CD14-positive monocyte (primary cell): ENCODE measurements around the gene SEC24B. TPM values are rescaled to one million over a fixed set of nuclear protein-coding genes. Genes with fewer than 3 reads are reported as not detected.

Experiments
- DNase-seq, 3 donors: peaks; one replicate each; pipeline ENCODE4 v3.0.0-alpha.2; 2011 to 2022
- H2AFZ ChIP-seq: 2 replicates; pipeline ENCODE4 v1.6.0; 2012; ENCODE audit warnings: mild to moderate bottlenecking, low read depth, low read length, inconsistent platforms; ENCODE audit not compliant: insufficient read depth, poor library complexity, severe bottlenecking
- H3K27ac ChIP-seq, 2 donors: 1 replicate in 1 of 2; 2 replicates in 1 of 2; pipeline ENCODE4 v1.5.1; 2012 to 2013; ENCODE audit warnings: low read length in 2 of 2, control low read depth in 1 of 2, inconsistent platforms in 1 of 2, low read depth in 1 of 2, mild to moderate bottlenecking in 1 of 2
- H3K27me3 ChIP-seq, 2 donors: one replicate each; pipeline versions ENCODE4 v1.6.0 to v1.6.1; 2011 to 2013; ENCODE audit warnings: low read length in 2 of 2; ENCODE audit not compliant: control insufficient read depth in 2 of 2, insufficient read depth in 2 of 2
- H3K36me3 ChIP-seq, 2 donors: replicated peaks in 1 of 2; 1 replicate in 1 of 2; 2 replicates in 1 of 2; pipeline versions ENCODE4 v1.5.1 to v1.6.1; 2012 to 2013; ENCODE audit warnings: low read length in 2 of 2, control low read depth in 1 of 2, inconsistent platforms in 1 of 2, mild to moderate bottlenecking in 1 of 2; ENCODE audit not compliant: insufficient read depth in 2 of 2, control insufficient read depth in 1 of 2
- H3K4me1 ChIP-seq, 2 donors: 1 replicate in 1 of 2; 2 replicates in 1 of 2; pipeline versions ENCODE4 v1.5.1 to v1.6.1; 2012 to 2013; ENCODE audit warnings: low read length in 2 of 2, control low read depth in 1 of 2, inconsistent platforms in 1 of 2, mild to moderate bottlenecking in 1 of 2, moderate library complexity in 1 of 2; ENCODE audit not compliant: insufficient read depth in 2 of 2, control insufficient read depth in 1 of 2
- H3K4me2 ChIP-seq: replicated peaks from 2 replicates; pipeline ENCODE3; 2012; ENCODE audit warnings: low read length, moderate library complexity, mild to moderate bottlenecking; ENCODE audit not compliant: poor library complexity, severe bottlenecking; ENCODE audit errors: extremely low read depth
- H3K4me3 ChIP-seq, 3 experiments: fragments of 200-600 bp in 1 of 3; sonication (generic) in 1 of 3; replicated peaks in 1 of 3; 1 replicate in 2 of 3; 2 replicates in 1 of 3; pipeline ENCODE4 v1.5.1; 2011 to 2013; ENCODE audit warnings: low read length in 3 of 3, mild to moderate bottlenecking in 3 of 3, control low read depth in 2 of 3, low read depth in 2 of 3, inconsistent platforms in 1 of 3, moderate library complexity in 1 of 3
- H3K79me2 ChIP-seq: 2 replicates; pipeline ENCODE4 v1.6.0; 2012; ENCODE audit warnings: mild to moderate bottlenecking, control low read depth, inconsistent platforms, low read length, moderate library complexity; ENCODE audit not compliant: insufficient read depth
- H3K9ac ChIP-seq: 2 replicates; pipeline ENCODE4 v1.6.0; 2017; ENCODE audit warnings: low read length, mild to moderate bottlenecking; ENCODE audit not compliant: insufficient read depth, poor library complexity, severe bottlenecking
- H3K9me3 ChIP-seq, 2 donors: replicated peaks in 1 of 2; 1 replicate in 1 of 2; 2 replicates in 1 of 2; pipeline versions ENCODE4 v1.5.1 to v1.6.1; 2012 to 2013; ENCODE audit warnings: low read length in 2 of 2, control low read depth in 1 of 2; ENCODE audit not compliant: control insufficient read depth in 1 of 2, insufficient read depth in 1 of 2
- H4K20me1 ChIP-seq: 2 replicates; pipeline ENCODE4 v1.6.0; 2012; ENCODE audit warnings: mild to moderate bottlenecking, low read length, control low read depth, moderate library complexity; ENCODE audit not compliant: insufficient read depth
- H3K27ac Mint-ChIP-seq, 7 donors: one replicate each; pipeline ENCODE4 v1.8.0; 2020; ENCODE audit warnings: mild to moderate bottlenecking in 7 of 7, mixed read lengths in 7 of 7, moderate library complexity in 6 of 7, inconsistent platforms in 2 of 7
- H3K27me3 Mint-ChIP-seq, 3 donors: one replicate each; pipeline ENCODE4 v1.8.0; 2021 to 2022; ENCODE audit warnings: low read depth in 3 of 3, mild to moderate bottlenecking in 3 of 3, mixed read lengths in 3 of 3, moderate library complexity in 3 of 3, inconsistent platforms in 1 of 3
- H3K36me3 Mint-ChIP-seq, 2 donors: one replicate each; pipeline ENCODE4 v1.8.0; 2020; ENCODE audit warnings: mixed read lengths in 2 of 2, inconsistent platforms in 1 of 2, mild to moderate bottlenecking in 1 of 2
- H3K4me1 Mint-ChIP-seq: one replicate; pipeline ENCODE4 v1.8.0; 2020; ENCODE audit warnings: mild to moderate bottlenecking, mixed read lengths
- H3K4me3 Mint-ChIP-seq, 2 donors: one replicate each; pipeline ENCODE4 v1.8.0; 2020; ENCODE audit warnings: mild to moderate bottlenecking in 2 of 2, mixed read lengths in 2 of 2, moderate library complexity in 1 of 2
- H3K9me3 Mint-ChIP-seq, 7 donors: one replicate each; pipeline ENCODE4 v1.8.0; 2020 to 2022; ENCODE audit warnings: mixed read lengths in 7 of 7, mild to moderate bottlenecking in 6 of 7, moderate library complexity in 6 of 7, inconsistent platforms in 2 of 7
- CTCF ChIP-seq: fragments of 200-600 bp; IDR thresholded peaks from one replicate; pipeline ENCODE4 v1.8.0; 2022; ENCODE audit warnings: antibody characterized with exemption, mild to moderate bottlenecking
- WGBS: methylation state at CpG from one replicate; pipeline ENCODE4 v1.1.5; 2013; ENCODE audit warnings: missing lambda C conversion rate; ENCODE audit not compliant: insufficient coverage; 5-methylcytosine and 5-hydroxymethylcytosine counted together
- intact Hi-C, 2 donors: fragments of 100-400 bp; cut with micrococcal nuclease; formaldehyde crosslinking; loops; one replicate each; pipeline versions ENCODE4 v1.15.0 to v1.15.1; 2023
- polyA plus RNA-seq, 3 donors: library from polyadenylated mRNA; depleted of rRNA in 1 of 3; unstranded in 2 of 3; stranded (reverse) in 1 of 3; fragments of 300-500 nt in 2 of 3; fragments of >200 nt in 1 of 3; fragmentation: Illumina TruSeq in 2 of 3; gene quantifications; 1 replicate in 2 of 3; 2 replicates in 1 of 3; pipeline ENCODE4 v1.2.3, GENCODE V29; 2012 to 2021

SEC24B gene
- polyA plus RNA-seq, 3 donors: 8.0 to 27.4 (median 11.8) TPM

GRCh38 chr4:109434007-109434971, 674 bp downstream of the SEC24B start:
- H3K4me1 ChIP-seq: peaks cover 21 to 31% of the 10 kb centered on the region in 2 donors
- H3K79me2 ChIP-seq: peaks cover 62% of the 10 kb centered on the region
- peaks cover 39% of the 10 kb centered on the region for H3K4me1 Mint-ChIP-seq
- H3K9ac ChIP-seq: peak overlapping the region; percentile 82
- WGBS: under 1% methylated on average over 65 of the region's 70 CpGs
- peaks cover 52% of the 10 kb centered on the region for H4K20me1 ChIP-seq
- peak overlapping the region; percentile 91 for H2AFZ ChIP-seq
- H3K9me3 ChIP-seq: no peaks in the 10 kb centered on the region
- peak overlapping the region; percentile 31 to 82 (median 67) for H3K27ac Mint-ChIP-seq
- H3K27me3 ChIP-seq: no peaks in the 10 kb centered on the region
- no peaks in the 10 kb centered on the region for H3K9me3 Mint-ChIP-seq
- peaks cover 0 to 2% (median 0%) of the 10 kb centered on the region in 3 donors for H3K27me3 Mint-ChIP-seq
- DNase-seq: peak in 2 of 3 donors; percentile 7 to 11
- peak overlapping the region in 1 of 2 donors; percentile 87 for H3K27ac ChIP-seq
- TF ChIP-seq CTCF: no peak
- peak overlapping the region; percentile 89 for H3K4me2 ChIP-seq
- H3K4me3 ChIP-seq: peak overlapping the region; percentile 63 to 84 (median 76)
- intact Hi-C loops: loop anchor here (1.0 to 10.0 kb wide), 5 partner anchors 10 to 819 kb away; partner anchors contain the start of genes CASP6 (in 1 of the 2), GAR1 (in 1 of the 2) and MCUB (in 1 of the 2)
- H3K4me3 Mint-ChIP-seq: peak overlapping the region; percentile 84
- H3K36me3 Mint-ChIP-seq: peaks cover 9 to 12% of the 10 kb centered on the region in 2 donors
- H3K36me3 ChIP-seq: peaks cover 0 to 3% of the 10 kb centered on the region in 2 donors

GRCh38 chr4:109435635-109436034, 2.0 kb downstream of the SEC24B start:
- peaks cover 75% of the 10 kb centered on the region for H3K79me2 ChIP-seq
- peaks cover 42% of the 10 kb centered on the region for H3K4me1 Mint-ChIP-seq
- no peaks in the 10 kb centered on the region for H3K9me3 Mint-ChIP-seq
- no peaks in the 10 kb centered on the region for H3K27me3 ChIP-seq
- H3K27ac ChIP-seq: no peak overlapping the region
- peak overlapping the region in 1 of 3 experiments; percentile 84 for H3K4me3 ChIP-seq
- H3K36me3 Mint-ChIP-seq: peaks cover 2 to 4% of the 10 kb centered on the region in 2 donors
- no peaks in the 10 kb centered on the region for H3K36me3 ChIP-seq
- peaks cover 0 to 2% (median 0%) of the 10 kb centered on the region in 3 donors for H3K27me3 Mint-ChIP-seq
- H3K4me3 Mint-ChIP-seq: peak overlapping the region; percentile 4 to 19
- no peak overlapping the region for H3K9ac ChIP-seq
- H3K9me3 ChIP-seq: no peaks in the 10 kb centered on the region
- 87% methylated on average over 3 of the region's 3 CpGs for WGBS
- intact Hi-C loops: loop anchor here (5.0 to 10.0 kb wide), 4 partner anchors 112 to 821 kb away; partner anchors contain the start of genes CASP6 (in 1 of the 2) and GAR1 (in 1 of the 2)
- no peak for TF ChIP-seq CTCF
- peak overlapping the region; percentile 89 for H3K4me2 ChIP-seq
- DNase-seq: peak in 1 of 3 donors; percentile 16
- peaks cover 66% of the 10 kb centered on the region for H4K20me1 ChIP-seq
- H3K27ac Mint-ChIP-seq: peak overlapping the region in 2 of 7 donors; percentile 21 to 57
- H3K4me1 ChIP-seq: peaks cover 21 to 31% of the 10 kb centered on the region in 2 donors
- no peak overlapping the region for H2AFZ ChIP-seq
